ENCODE measurements around the gene CPOX. TPM values are rescaled to one million over a fixed set of nuclear protein-coding genes. Genes with fewer than 3 reads are reported as not detected.
"Not testable (repeated sequence)": the region's sequence is repeated elsewhere in the genome, so short reads cannot be mapped to it uniquely, and the experiment has no call there.

Gene CPOX
- 10 to 100 TPM in 3 of 4 donors, 1 to 10 TPM in 1; 9.8 to 25.6 (median 15.1) TPM for total RNA-seq

GRCh38 chr3:98593046-98593936, at the start of gene CPOX:
Gene CPOX (minus strand): TSS chr3:98593611. CDS start chr3:98593504, 107 bp downstream.
- peak within 1 kb of the TSS; percentile 72 to 85 (median 78) for H3K27ac ChIP-seq
- DNase-seq (peak; percentile 63 to 73), ATAC-seq (peak; percentile 94 to 95)
- peaks cover 0 to 11% of the 10 kb centered on the region in 2 donors for H3K36me3 ChIP-seq
- no peaks in the 10 kb centered on the region for H3K9me3 ChIP-seq
- peak within 1 kb of the TSS; percentile 73 to 91 (median 78) for H3K4me3 ChIP-seq
- intact Hi-C loops (cut with DNase I; ENCODE audit: low total_unique reads) = loop anchor here (1.0 to 10.0 kb wide), 3 partner anchors 71 to 309 kb away; partner anchors contain the start of genes CLDND1 and DCBLD2
- no peaks in the 10 kb centered on the region for H3K27me3 ChIP-seq
- peaks cover 9 to 12% of the 10 kb centered on the region in 2 donors for H3K4me1 ChIP-seq
- TF ChIP-seq POLR2A (IDR thresholded peaks at IDR 0.05) = peak; percentile 32 to 39
- TF ChIP-seq CTCF (IDR thresholded peaks at IDR 0.05 in 4 of 5, conservative IDR thresholded peaks at IDR 0.05 in 1 of 5) = no peak
- in situ Hi-C loops (cut with MboI; ENCODE audit: low sequenced_read_pairs in 4 of 4) = no loop called here

GRCh38 chr3:98642769-98643168, 49.4 kb upstream of the CPOX start:
- in situ Hi-C loops (cut with MboI; ENCODE audit: low sequenced_read_pairs in 4 of 4); H3K36me3 ChIP-seq; ATAC-seq; intact Hi-C loops (cut with DNase I; ENCODE audit: low total_unique reads); DNase-seq; H3K27me3 ChIP-seq; H3K4me3 ChIP-seq; H3K4me1 ChIP-seq; H3K9me3 ChIP-seq; H3K27ac ChIP-seq: not testable (repeated sequence)

- DNase-seq; H3K27ac ChIP-seq; intact Hi-C loops (cut with DNase I; ENCODE audit: low total_unique reads); ATAC-seq; H3K27me3 ChIP-seq; H3K36me3 ChIP-seq; in situ Hi-C loops (cut with MboI; ENCODE audit: low sequenced_read_pairs in 4 of 4); H3K9me3 ChIP-seq; H3K4me1 ChIP-seq; H3K4me3 ChIP-seq: not testable (repeated sequence)
Measured at GRCh38 chr3:98641756-98642155, 48.3 kb upstream of the CPOX start.

- H3K4me1 ChIP-seq; H3K36me3 ChIP-seq; H3K27ac ChIP-seq; in situ Hi-C loops (cut with MboI; ENCODE audit: low sequenced_read_pairs in 4 of 4); H3K4me3 ChIP-seq; H3K27me3 ChIP-seq; intact Hi-C loops (cut with DNase I; ENCODE audit: low total_unique reads); DNase-seq; H3K9me3 ChIP-seq; ATAC-seq: not testable (repeated sequence)
Measured at GRCh38 chr3:98638515-98638914, 45.1 kb upstream of the CPOX start.

- no peak for DNase-seq
- Histone ChIP-seq H3K27ac (no peak overlapping the region), H3K4me1 (no peaks in the 10 kb centered on the region), H3K9me3 (no peaks in the 10 kb centered on the region), H3K36me3 (no peaks in the 10 kb centered on the region), H3K27me3 (no peaks in the 10 kb centered on the region), H3K4me3 (no peak overlapping the region)
- no peak for ATAC-seq
- intact Hi-C loops (cut with DNase I; ENCODE audit: low total_unique reads) (no loop called here), in situ Hi-C loops (cut with MboI; ENCODE audit: low sequenced_read_pairs in 4 of 4) (no loop called here)
- TF ChIP-seq CTCF (IDR thresholded peaks at IDR 0.05 in 4 of 5, conservative IDR thresholded peaks at IDR 0.05 in 1 of 5) = no peak
- TF ChIP-seq POLR2A (IDR thresholded peaks at IDR 0.05) = no peak
Measured at GRCh38 chr3:98630416-98630815, 37.0 kb upstream of the CPOX start.

- no peaks in the 10 kb centered on the region for H3K9me3 ChIP-seq
- in situ Hi-C loops (cut with MboI; ENCODE audit: low sequenced_read_pairs in 4 of 4) (no loop called here), intact Hi-C loops (cut with DNase I; ENCODE audit: low total_unique reads) (no loop called here)
- no peak overlapping the region for H3K4me3 ChIP-seq
- no peak for TF ChIP-seq POLR2A (IDR thresholded peaks at IDR 0.05)
- TF ChIP-seq CTCF (IDR thresholded peaks at IDR 0.05 in 4 of 5, conservative IDR thresholded peaks at IDR 0.05 in 1 of 5) = no peak
- ATAC-seq (no peak), DNase-seq (no peak)
- H3K27ac ChIP-seq = no peak overlapping the region
- H3K27me3 ChIP-seq = no peaks in the 10 kb centered on the region
- no peaks in the 10 kb centered on the region for H3K4me1 ChIP-seq
- no peaks in the 10 kb centered on the region for H3K36me3 ChIP-seq
Measured at GRCh38 chr3:98628317-98628716, 34.9 kb upstream of the CPOX start.

All from gastrocnemius medialis (tissue), 4 donors.